Astrocyte (in vitro differentiated cells and primary cell): ENCODE measurements around the gene DIP2B. TPM values are rescaled to one million over a fixed set of nuclear protein-coding genes. Genes with fewer than 3 reads are reported as not detected.

Experiments used
- DNase-seq: peaks from one replicate; pipeline ENCODE4 v3.0.0-alpha.2; 2010; ENCODE audit warnings: low read depth
- FAIRE-seq: peaks from 2 replicates; lab custom pipeline; 2011; peaks lifted over from hg19 to GRCh38; lab: Jason Lieb, UNC
- H2AFZ ChIP-seq: 2 replicates; pipeline ENCODE4 v1.6.0; 2012; ENCODE audit warnings: low read depth, low read length, inconsistent platforms
- H3K27ac ChIP-seq: 2 replicates; pipeline ENCODE4 v1.5.1; 2011; ENCODE audit warnings: low read depth, low read length, inconsistent platforms
- H3K27me3 ChIP-seq: 2 replicates; pipeline ENCODE4 v1.6.0; 2011; ENCODE audit warnings: low read length, inconsistent platforms; ENCODE audit not compliant: insufficient read depth
- H3K36me3 ChIP-seq: 2 replicates; pipeline ENCODE4 v1.5.1; 2011; ENCODE audit warnings: low read length, inconsistent platforms; ENCODE audit not compliant: insufficient read depth
- H3K4me1 ChIP-seq: 2 replicates; pipeline ENCODE4 v1.5.1; 2011; ENCODE audit warnings: low read length, inconsistent platforms; ENCODE audit not compliant: insufficient read depth
- H3K4me2 ChIP-seq: 2 replicates; pipeline ENCODE4 v1.6.0; 2012; ENCODE audit warnings: low read length, inconsistent platforms
- H3K4me3 ChIP-seq: 2 replicates; pipeline ENCODE4 v1.5.1; 2011; ENCODE audit warnings: low read depth, mild to moderate bottlenecking, low read length, inconsistent platforms; ENCODE audit not compliant: insufficient read depth
- H3K79me2 ChIP-seq: 2 replicates; pipeline ENCODE4 v1.6.0; 2012; ENCODE audit warnings: mild to moderate bottlenecking, low read length, inconsistent platforms; ENCODE audit not compliant: insufficient read depth
- H3K9ac ChIP-seq: 2 replicates; pipeline ENCODE4 v1.6.0; 2012; ENCODE audit warnings: mild to moderate bottlenecking, low read length, inconsistent platforms
- H3K9me3 ChIP-seq: 2 replicates; pipeline ENCODE4 v1.5.1; 2012; ENCODE audit warnings: low read depth, mild to moderate bottlenecking, low read length, inconsistent platforms; ENCODE audit not compliant: insufficient read depth
- H4K20me1 ChIP-seq: 2 replicates; pipeline ENCODE4 v1.6.0; 2012; ENCODE audit warnings: low read length, inconsistent platforms; ENCODE audit not compliant: insufficient read depth
- H3K27ac Mint-ChIP-seq: one replicate; pipeline ENCODE4 v1.8.0; 2021; ENCODE audit warnings: mild to moderate bottlenecking, mixed read lengths; ENCODE audit not compliant: unreplicated experiment
- H3K27me3 Mint-ChIP-seq: one replicate; pipeline ENCODE4 v1.8.0; 2021; ENCODE audit warnings: low read depth, mixed read lengths; ENCODE audit not compliant: unreplicated experiment
- H3K36me3 Mint-ChIP-seq: one replicate; pipeline ENCODE4 v1.8.0; 2021; ENCODE audit warnings: low read depth, mixed read lengths; ENCODE audit not compliant: unreplicated experiment
- H3K4me1 Mint-ChIP-seq: one replicate; pipeline ENCODE4 v1.8.0; 2021; ENCODE audit warnings: low read depth, mixed read lengths; ENCODE audit not compliant: unreplicated experiment
- H3K4me3 Mint-ChIP-seq: one replicate; pipeline ENCODE4 v1.8.0; 2021; ENCODE audit warnings: mild to moderate bottlenecking, moderate library complexity, mixed read lengths; ENCODE audit not compliant: unreplicated experiment
- H3K9me3 Mint-ChIP-seq: one replicate; pipeline ENCODE4 v1.8.0; 2021; ENCODE audit warnings: mild to moderate bottlenecking, mixed read lengths; ENCODE audit not compliant: unreplicated experiment
- CTCF ChIP-seq: IDR thresholded peaks from 2 replicates; pipeline ENCODE4 v1.5.1; 2011; ENCODE audit warnings: low read depth, mild to moderate bottlenecking, inconsistent platforms, low read length, moderate library complexity; ENCODE audit not compliant: insufficient read depth
- EZH2 ChIP-seq: IDR thresholded peaks from 2 replicates; pipeline ENCODE4 v1.6.1; 2012; ENCODE audit warnings: mild to moderate bottlenecking, low read length, inconsistent platforms; ENCODE audit not compliant: insufficient read depth
- total RNA-seq: library from RNA; stranded (reverse); gene quantifications from 2 replicates; pipeline ENCODE4 v1.2.1, GENCODE V29; 2021

DIP2B gene
- total RNA-seq, 1 donor from 2014 or later: 53.2 TPM

- Histone ChIP-seq H3K9ac (no peak overlapping the region), H3K79me2 (peaks cover 76% of the 10 kb centered on the region), H3K4me2 (no peak overlapping the region), H3K4me1 (peaks cover 12% of the 10 kb centered on the region), H3K9me3 (no peaks in the 10 kb centered on the region), H3K27ac (no peak overlapping the region), H3K27me3 (no peaks in the 10 kb centered on the region), H2AFZ (no peak overlapping the region), H4K20me1 (peaks cover 27% of the 10 kb centered on the region), H3K4me3 (no peak overlapping the region), H3K36me3 (no peaks in the 10 kb centered on the region)
- no peak overlapping the region for H3K4me3 Mint-ChIP-seq
- FAIRE-seq: no peak
- H3K9me3 Mint-ChIP-seq: no peaks in the 10 kb centered on the region
- DNase-seq: no peak
- H3K36me3 Mint-ChIP-seq: peaks cover 2% of the 10 kb centered on the region
- no peak overlapping the region for H3K27ac Mint-ChIP-seq
- no peaks in the 10 kb centered on the region for H3K27me3 Mint-ChIP-seq
- TF ChIP-seq EZH2 (no peak), CTCF (no peak)
- H3K4me1 Mint-ChIP-seq: peaks cover 26% of the 10 kb centered on the region
These were observed 43.0 kb downstream of the DIP2B start for GRCh38 chr12:50547742-50548141.

- H3K36me3 Mint-ChIP-seq: peaks cover 2% of the 10 kb centered on the region
- Histone ChIP-seq H3K79me2 (peaks cover 75% of the 10 kb centered on the region), H4K20me1 (peaks cover 37% of the 10 kb centered on the region), H3K36me3 (no peaks in the 10 kb centered on the region), H3K27ac (no peak overlapping the region), H3K4me2 (no peak overlapping the region), H2AFZ (no peak overlapping the region), H3K4me3 (no peak overlapping the region), H3K4me1 (peaks cover 12% of the 10 kb centered on the region), H3K9me3 (no peaks in the 10 kb centered on the region), H3K9ac (no peak overlapping the region), H3K27me3 (no peaks in the 10 kb centered on the region)
- no peak overlapping the region for H3K4me3 Mint-ChIP-seq
- H3K9me3 Mint-ChIP-seq: no peaks in the 10 kb centered on the region
- DNase-seq (no peak), FAIRE-seq (no peak)
- no peaks in the 10 kb centered on the region for H3K27me3 Mint-ChIP-seq
- peaks cover 26% of the 10 kb centered on the region for H3K4me1 Mint-ChIP-seq
- no peak for TF ChIP-seq EZH2
- TF ChIP-seq CTCF: no peak
- peak overlapping the region; percentile 69 for H3K27ac Mint-ChIP-seq
These were observed 45.1 kb downstream of the DIP2B start for GRCh38 chr12:50549885-50550284.

GRCh38 chr12:50550530-50551223 lies 45.9 kb downstream of the DIP2B start:
- no peak for FAIRE-seq

More at GRCh38 chr12:50550530-50551223, 45.9 kb downstream of the DIP2B start:
- H2AFZ ChIP-seq: no peak overlapping the region
- H3K4me3 ChIP-seq: no peak overlapping the region
- H3K79me2 ChIP-seq: peaks cover 80% of the 10 kb centered on the region
- H3K27ac Mint-ChIP-seq: peak overlapping the region; percentile 69
- H3K9me3 ChIP-seq: no peaks in the 10 kb centered on the region
- no peak overlapping the region for H3K4me2 ChIP-seq
- no peaks in the 10 kb centered on the region for H3K27me3 Mint-ChIP-seq
- no peak overlapping the region for H3K27ac ChIP-seq
- no peaks in the 10 kb centered on the region for H3K9me3 Mint-ChIP-seq
- peaks cover 10% of the 10 kb centered on the region for H3K4me1 ChIP-seq
- H3K36me3 ChIP-seq: no peaks in the 10 kb centered on the region
- peaks cover 37% of the 10 kb centered on the region for H4K20me1 ChIP-seq
- peaks cover 2% of the 10 kb centered on the region for H3K36me3 Mint-ChIP-seq
- no peak overlapping the region for H3K4me3 Mint-ChIP-seq
- H3K4me1 Mint-ChIP-seq: peaks cover 27% of the 10 kb centered on the region
- DNase-seq: peak; percentile 23
- no peak for TF ChIP-seq EZH2
- no peak for TF ChIP-seq CTCF
- H3K9ac ChIP-seq: no peak overlapping the region
- no peaks in the 10 kb centered on the region for H3K27me3 ChIP-seq
